SK-N-SH treated with all-trans-retinoic acid at 6 μM for 48 hours (cell line): ENCODE results near the gene CCND1.

Experiments
- CREB5 ChIP-seq: fragments of 250-450 bp; sonication (Bioruptor Pico); IDR thresholded peaks from 2 replicates; pipeline ENCODE4 v1.5.1; 2020; ENCODE audit warnings: low read depth, mild to moderate bottlenecking, moderate library complexity
- CSDC2 ChIP-seq: fragments of 250-450 bp; sonication (Bioruptor Pico); IDR thresholded peaks from 2 replicates; pipeline ENCODE4 v1.5.0; 2020; ENCODE audit warnings: mild to moderate bottlenecking, moderate library complexity
- GLIS3 ChIP-seq: fragments of 250-450 bp; sonication (Bioruptor Pico); IDR thresholded peaks from 2 replicates; pipeline ENCODE4 v1.5.0; 2020; ENCODE audit warnings: mild to moderate bottlenecking, moderate library complexity
- OSR1 ChIP-seq: fragments of 250-450 bp; sonication (Bioruptor Pico); IDR thresholded peaks from 2 replicates; pipeline ENCODE4 v1.8.0; 2022; ENCODE audit warnings: moderate library complexity, mild to moderate bottlenecking, inconsistent platforms
- PATZ1 ChIP-seq: fragments of 250-450 bp; sonication (Bioruptor Pico); IDR thresholded peaks from 2 replicates; pipeline ENCODE4 v1.8.0; 2020; ENCODE audit warnings: mild to moderate bottlenecking, moderate library complexity, borderline replicate concordance
- SNAI2 ChIP-seq: fragments of 250-450 bp; sonication (Bioruptor Pico); IDR thresholded peaks from 2 replicates; pipeline ENCODE4 v1.5.0; 2020; ENCODE audit warnings: mild to moderate bottlenecking, moderate library complexity
- TCF4 ChIP-seq: fragments of 250-450 bp; sonication (Bioruptor Pico); IDR thresholded peaks from 2 replicates; pipeline ENCODE4 v1.8.0; 2021; ENCODE audit warnings: mild to moderate bottlenecking, moderate library complexity, borderline replicate concordance
- TSHZ2 ChIP-seq: fragments of 250-450 bp; sonication (Bioruptor Pico); IDR thresholded peaks from 2 replicates; pipeline ENCODE4 v1.5.0; 2020; ENCODE audit warnings: mild to moderate bottlenecking, moderate library complexity
- ZC3H10 ChIP-seq: fragments of 250-450 bp; sonication (Bioruptor Pico); IDR thresholded peaks from 2 replicates; pipeline ENCODE4 v1.5.1; 2021; ENCODE audit warnings: mild to moderate bottlenecking, moderate library complexity
- ZFP30 ChIP-seq: fragments of 450-650 bp; formaldehyde crosslinking; IDR thresholded peaks from 2 replicates; pipeline ENCODE4 v1.5.0; 2022; ENCODE audit warnings: mild to moderate bottlenecking, moderate library complexity
- ZNF70 ChIP-seq: fragments of 450-650 bp; formaldehyde crosslinking; IDR thresholded peaks from 2 replicates; pipeline ENCODE4 v1.5.0; 2020; ENCODE audit warnings: mild to moderate bottlenecking, moderate library complexity
- TF ChIP-seq, protein P1 (sequence below): fragments of 250-450 bp; sonication (Bioruptor Pico); IDR thresholded peaks from 2 replicates; pipeline ENCODE4 v1.5.1; 2021; ENCODE audit warnings: mild to moderate bottlenecking, moderate library complexity

DNA sequence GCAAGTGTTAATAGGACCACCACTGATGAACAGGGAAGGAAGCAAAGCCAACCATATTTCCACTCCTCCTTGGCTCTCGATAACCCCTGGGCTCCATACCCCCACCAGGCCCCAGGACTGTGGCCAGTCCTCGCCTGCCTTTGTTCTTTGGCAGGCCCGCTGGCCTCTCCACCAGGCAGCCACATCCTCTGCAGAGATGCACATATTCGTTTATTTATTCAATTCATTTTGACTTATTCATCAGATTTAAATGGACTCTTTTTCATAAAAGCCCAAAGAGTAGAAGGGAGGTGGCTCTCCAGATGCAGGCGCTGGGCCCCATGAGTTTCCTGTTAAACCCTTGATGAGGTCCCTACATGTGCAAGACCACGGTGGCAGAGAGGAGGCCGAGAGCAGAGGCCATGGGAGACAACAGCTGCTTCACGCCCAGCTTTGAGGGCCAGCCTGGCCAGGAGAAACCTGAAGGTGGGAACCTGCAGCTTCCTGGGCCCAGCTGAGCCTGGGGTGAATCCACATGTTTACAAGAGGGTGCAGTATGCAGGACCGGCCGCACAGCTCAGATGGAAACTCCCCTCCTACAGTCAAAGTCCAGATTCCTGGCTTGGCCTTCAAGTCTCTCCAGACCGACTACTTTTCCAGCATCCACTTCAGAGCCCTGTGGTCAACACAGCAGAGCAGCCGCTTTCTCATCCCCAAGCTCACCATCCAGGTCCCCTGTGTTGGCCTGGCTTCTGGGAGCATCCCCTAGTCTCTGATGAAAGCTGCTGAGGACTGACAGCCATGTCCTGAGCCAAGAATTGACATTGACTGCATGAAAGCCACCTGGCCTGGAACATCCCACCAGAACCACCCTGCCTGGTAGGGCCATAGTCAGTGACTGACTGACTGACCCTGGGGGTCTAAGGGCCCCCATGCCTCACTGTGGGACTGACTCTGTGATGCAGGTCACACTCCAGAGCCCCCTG lies 39.7 kb upstream of the CCND1 start:
- TF ChIP-seq CREB5 (CRISPR knock-in tag) (no peak), SNAI2 (CRISPR knock-in tag) (no peak), PATZ1 (CRISPR knock-in tag) (no peak), GLIS3 (CRISPR knock-in tag) (no peak), TSHZ2 (CRISPR knock-in tag) (no peak), TCF4 (CRISPR knock-in tag) (no peak), OSR1 (CRISPR knock-in tag) (no peak), ZFP30 (CRISPR knock-in tag) (no peak), ZNF70 (CRISPR knock-in tag) (no peak), CSDC2 (CRISPR knock-in tag) (no peak), ZC3H10 (CRISPR knock-in tag) (no peak)
- TF ChIP-seq, protein P1, sequence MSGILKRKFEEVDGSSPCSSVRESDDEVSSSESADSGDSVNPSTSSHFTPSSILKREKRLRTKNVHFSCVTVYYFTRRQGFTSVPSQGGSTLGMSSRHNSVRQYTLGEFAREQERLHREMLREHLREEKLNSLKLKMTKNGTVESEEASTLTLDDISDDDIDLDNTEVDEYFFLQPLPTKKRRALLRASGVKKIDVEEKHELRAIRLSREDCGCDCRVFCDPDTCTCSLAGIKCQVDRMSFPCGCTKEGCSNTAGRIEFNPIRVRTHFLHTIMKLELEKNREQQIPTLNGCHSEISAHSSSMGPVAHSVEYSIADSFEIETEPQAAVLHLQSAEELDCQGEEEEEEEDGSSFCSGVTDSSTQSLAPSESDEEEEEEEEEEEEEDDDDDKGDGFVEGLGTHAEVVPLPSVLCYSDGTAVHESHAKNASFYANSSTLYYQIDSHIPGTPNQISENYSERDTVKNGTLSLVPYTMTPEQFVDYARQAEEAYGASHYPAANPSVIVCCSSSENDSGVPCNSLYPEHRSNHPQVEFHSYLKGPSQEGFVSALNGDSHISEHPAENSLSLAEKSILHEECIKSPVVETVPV (CRISPR knock-in tag): no peak
